ENCODE results near the gene FMNL2. TPM values are rescaled to one million over a fixed set of nuclear protein-coding genes. Genes with fewer than 3 reads are reported as not detected.
A peak's percentile ranks its signal among the peaks of the same experiment; 100 is the strongest.

FMNL2 gene
- total RNA-seq, 4 donors from 2014 or later = 6.7 to 17.2 (median 11.5) TPM

GRCh38 chr2:152542995-152543481, 208.1 kb downstream of the FMNL2 start:
- DNase-seq = no peak
- H3K27me3 ChIP-seq = no peaks in the 10 kb centered on the region
- in situ Hi-C loops (cut with MboI; ENCODE audit: low sequenced_read_pairs in 4 of 4) (no loop called here), intact Hi-C loops (cut with DNase I; ENCODE audit: low total_unique reads) (loop anchor here (10.0 kb wide), 1 partner anchor 208 kb away; the partner anchor contains the start of gene FMNL2)
- H3K4me1 ChIP-seq = peaks cover 32 to 47% of the 10 kb centered on the region in 2 donors
- TF ChIP-seq POLR2A (IDR thresholded peaks at IDR 0.05) (no peak), CTCF (IDR thresholded peaks at IDR 0.05 in 4 of 5, conservative IDR thresholded peaks at IDR 0.05 in 1 of 5) (no peak)
- H3K9me3 ChIP-seq = no peaks in the 10 kb centered on the region
- H3K36me3 ChIP-seq = no peaks in the 10 kb centered on the region
- peak overlapping the region; percentile 72 to 85 (median 80) for H3K27ac ChIP-seq
- peak in 1 of 2 donors; percentile 66 for ATAC-seq
- H3K4me3 ChIP-seq = no peak overlapping the region

GRCh38 chr2:152543717-152544116, 208.7 kb downstream of the FMNL2 start:
- no peak for DNase-seq
- in situ Hi-C loops (cut with MboI; ENCODE audit: low sequenced_read_pairs in 4 of 4) = no loop called here
- Histone ChIP-seq H3K4me1 (peaks cover 32 to 47% of the 10 kb centered on the region in 2 donors), H3K9me3 (no peaks in the 10 kb centered on the region), H3K27me3 (no peaks in the 10 kb centered on the region), H3K4me3 (no peak overlapping the region), H3K27ac (peak overlapping the region; percentile 72 to 85 (median 80)), H3K36me3 (no peaks in the 10 kb centered on the region)
- intact Hi-C loops (cut with DNase I; ENCODE audit: low total_unique reads) = loop anchor here (10.0 kb wide), 1 partner anchor 209 kb away; the partner anchor contains the start of gene FMNL2
- no peak for ATAC-seq
- no peak for TF ChIP-seq POLR2A (IDR thresholded peaks at IDR 0.05)
- TF ChIP-seq CTCF (IDR thresholded peaks at IDR 0.05 in 4 of 5, conservative IDR thresholded peaks at IDR 0.05 in 1 of 5) = no peak

- intact Hi-C loops (cut with DNase I; ENCODE audit: low total_unique reads) (loop anchor here (10.0 kb wide), 1 partner anchor 210 kb away; the partner anchor contains the start of gene FMNL2), in situ Hi-C loops (cut with MboI; ENCODE audit: low sequenced_read_pairs in 4 of 4) (no loop called here)
- ATAC-seq = no peak
- H3K27me3 ChIP-seq = no peaks in the 10 kb centered on the region
- H3K27ac ChIP-seq = peak overlapping the region; percentile 72 to 85 (median 80)
- H3K9me3 ChIP-seq = no peaks in the 10 kb centered on the region
- no peak for DNase-seq
- peaks cover 32 to 47% of the 10 kb centered on the region in 2 donors for H3K4me1 ChIP-seq
- no peaks in the 10 kb centered on the region for H3K36me3 ChIP-seq
- TF ChIP-seq CTCF (IDR thresholded peaks at IDR 0.05 in 4 of 5, conservative IDR thresholded peaks at IDR 0.05 in 1 of 5) (no peak), POLR2A (IDR thresholded peaks at IDR 0.05) (no peak)
- H3K4me3 ChIP-seq = no peak overlapping the region
These were observed 209.7 kb downstream of the FMNL2 start for GRCh38 chr2:152544638-152545037.

GRCh38 chr2:152546230-152546837, 211.4 kb downstream of the FMNL2 start:
- TF ChIP-seq POLR2A (IDR thresholded peaks at IDR 0.05) (no peak), CTCF (IDR thresholded peaks at IDR 0.05 in 4 of 5, conservative IDR thresholded peaks at IDR 0.05 in 1 of 5) (no peak)
- Histone ChIP-seq H3K4me1 (peaks cover 32 to 46% of the 10 kb centered on the region in 2 donors), H3K36me3 (no peaks in the 10 kb centered on the region), H3K9me3 (no peaks in the 10 kb centered on the region), H3K4me3 (no peak overlapping the region), H3K27ac (peak overlapping the region; percentile 72 to 85 (median 80)), H3K27me3 (no peaks in the 10 kb centered on the region)
- intact Hi-C loops (cut with DNase I; ENCODE audit: low total_unique reads) (loop anchor here (10.0 kb wide), 1 partner anchor 212 kb away; the partner anchor contains the start of gene FMNL2), in situ Hi-C loops (cut with MboI; ENCODE audit: low sequenced_read_pairs in 4 of 4) (no loop called here)
- ATAC-seq (peak; percentile 92 to 94), DNase-seq (peak; percentile 53 to 79)

Data from gastrocnemius medialis (tissue), 4 donors.